Hindlimb muscle (tissue), 1 donor: ENCODE measurements around the gene CWF19L2. TPM values are rescaled to one million over a fixed set of nuclear protein-coding genes. Genes with fewer than 3 reads are reported as not detected.

Source experiments
- DNase-seq: peaks from one replicate; pipeline ENCODE4 v3.0.0-alpha.2; 2013
- polyA plus RNA-seq: library from polyadenylated mRNA; unstranded; fragments of 120-200 nt; gene quantifications from one replicate; pipeline ENCODE4 v1.2.1, GENCODE V29; 2013; ENCODE audit not compliant: insufficient read length

The CWF19L2 gene
- polyA plus RNA-seq, 1 donor, result 8.3 TPM

DNA sequence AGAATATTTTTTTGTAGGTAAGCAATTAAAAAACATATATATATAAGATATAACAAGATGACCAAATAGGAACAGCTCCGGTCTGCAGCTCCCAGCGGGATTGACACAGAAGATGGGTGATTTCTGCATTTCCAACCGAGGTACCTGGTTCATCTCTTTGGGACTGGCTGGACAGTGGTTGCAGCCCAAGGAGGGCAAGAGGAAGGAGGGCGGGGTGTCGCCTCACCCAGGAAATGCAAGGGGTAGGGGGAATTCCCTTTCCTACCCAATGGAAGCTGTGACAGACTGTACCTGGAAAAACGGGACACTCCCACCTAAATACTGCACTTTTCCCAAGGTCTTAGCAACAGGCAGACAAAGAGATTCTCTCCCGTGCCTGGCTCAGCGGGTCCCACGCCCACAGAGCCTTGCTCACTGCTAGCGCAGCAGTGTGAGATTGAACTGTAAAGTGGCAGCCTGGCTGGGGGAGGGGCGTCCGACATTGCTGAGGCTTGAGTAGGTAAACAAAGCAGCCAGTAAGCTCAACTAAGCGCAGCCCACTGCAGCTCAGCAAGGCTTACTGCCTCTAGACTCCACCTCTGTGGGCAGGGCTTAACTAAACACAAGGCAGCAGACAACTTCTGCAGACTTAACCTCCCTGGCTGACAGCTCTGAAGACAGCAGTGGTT is 163.8 kb downstream of the CWF19L2 start:
- DNase-seq, result no peak

GRCh38 chr11:107282195-107282594 is 175.4 kb downstream of the CWF19L2 start:
- no peak for DNase-seq

Other genes starting within 250 kb of the CWF19L2 start
- 7.1 TPM for gene ALKBH8, start 107.9 kb upstream of the CWF19L2 start, polyA plus RNA-seq
- 6.9 TPM for gene ELMOD1, start 133.3 kb upstream of the CWF19L2 start, polyA plus RNA-seq